Activated effector memory CD4-positive, alpha-beta T cell treated with anti-CD3 and anti-CD28 coated beads, Interleukin-2, amount 50 U/mL, for 16 hours (primary cell): ENCODE data around the gene LMBRD2.

Experiments
- DNase-seq: peaks from one replicate; pipeline ENCODE4 v3.0.0-alpha.2; 2020

The LMBRD2 gene

DNA sequence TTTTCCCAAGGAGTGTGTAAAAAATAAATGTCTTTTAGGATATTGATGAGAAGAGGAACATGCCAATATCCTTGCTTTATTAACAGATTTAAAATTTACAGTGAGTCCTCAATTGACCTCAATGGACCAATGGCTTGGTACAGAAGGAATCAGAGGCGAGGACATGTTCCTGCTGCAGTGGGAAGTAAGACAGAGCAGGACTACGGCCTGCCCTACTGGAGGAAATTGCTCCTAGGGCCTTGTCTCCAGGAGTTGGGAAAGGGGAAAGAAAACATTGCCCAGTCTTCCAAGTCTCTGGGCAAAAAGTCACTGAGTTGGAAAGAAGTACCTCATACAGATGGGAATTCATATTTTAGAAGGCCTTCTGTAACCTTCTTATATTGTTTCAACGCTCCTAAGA is 51.9 kb downstream of the LMBRD2 start:
- no peak for DNase-seq

DNA sequence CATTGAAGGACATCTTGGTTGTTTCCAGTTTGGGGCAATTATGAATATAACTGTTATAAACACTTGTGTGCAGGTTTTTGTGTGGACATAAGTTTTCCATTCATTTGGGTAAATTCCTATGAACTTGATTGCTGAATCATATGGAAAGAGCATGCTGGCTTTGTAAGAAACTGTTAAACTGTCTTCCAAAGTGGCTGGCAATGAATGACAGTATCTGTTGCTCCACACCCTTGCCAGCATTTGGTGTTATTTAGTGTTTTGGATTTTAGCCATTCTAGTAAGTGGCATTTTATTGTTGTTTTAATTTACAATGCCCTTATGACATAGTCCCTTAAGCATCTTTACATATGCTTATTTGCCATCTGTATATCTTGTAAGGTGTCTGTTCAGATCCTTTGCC is 55.2 kb downstream of the LMBRD2 start:
- DNase-seq: no peak

DNA sequence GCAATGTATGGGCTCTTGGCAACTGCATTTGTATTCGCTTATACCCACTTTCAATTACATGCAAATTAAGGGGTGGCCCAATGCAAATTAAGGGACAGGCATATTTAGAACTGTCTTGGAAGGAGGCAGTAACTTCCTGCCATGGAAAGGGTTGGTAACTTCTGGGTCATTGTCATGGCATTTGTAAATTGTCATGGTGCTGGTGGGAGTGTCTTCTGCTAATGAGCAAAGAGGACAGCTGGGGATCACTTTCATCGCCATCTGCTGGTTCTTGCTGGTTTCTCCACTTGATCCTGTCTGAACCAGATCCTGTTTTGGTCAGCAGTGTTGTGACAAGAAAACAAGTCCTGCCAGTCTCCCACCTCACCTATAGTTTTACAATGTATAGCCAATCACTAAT is 61.7 kb downstream of the LMBRD2 start:
- DNase-seq: no peak

DNA sequence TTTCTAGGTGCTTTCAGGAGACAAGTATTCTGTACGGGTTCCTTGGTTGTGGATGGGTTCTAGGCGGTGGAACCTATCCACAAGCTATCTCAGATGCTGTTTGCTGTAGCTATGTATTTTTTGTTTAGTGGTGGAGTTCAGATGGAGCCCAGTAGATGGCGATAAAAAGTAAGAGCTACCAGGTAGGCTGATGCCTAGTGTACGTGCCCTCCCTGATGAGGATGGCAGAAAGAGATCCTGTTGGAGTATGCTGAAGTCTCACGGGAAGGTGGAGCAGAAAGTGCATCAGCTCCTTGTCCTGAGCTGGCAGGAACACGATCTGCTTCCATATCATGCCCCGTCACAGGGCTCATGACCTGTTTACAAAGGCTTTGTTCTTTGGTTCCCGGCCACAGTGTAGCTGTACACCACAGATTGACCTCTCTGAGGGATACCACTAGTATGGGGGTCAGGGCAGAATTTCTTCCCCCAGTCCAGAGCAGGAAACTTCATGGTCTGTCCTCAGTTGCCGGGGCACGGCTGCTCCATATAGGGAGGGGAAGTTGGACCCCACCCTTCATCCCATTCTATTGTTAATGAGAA is 72.4 kb downstream of the LMBRD2 start:
- DNase-seq: no peak

DNA sequence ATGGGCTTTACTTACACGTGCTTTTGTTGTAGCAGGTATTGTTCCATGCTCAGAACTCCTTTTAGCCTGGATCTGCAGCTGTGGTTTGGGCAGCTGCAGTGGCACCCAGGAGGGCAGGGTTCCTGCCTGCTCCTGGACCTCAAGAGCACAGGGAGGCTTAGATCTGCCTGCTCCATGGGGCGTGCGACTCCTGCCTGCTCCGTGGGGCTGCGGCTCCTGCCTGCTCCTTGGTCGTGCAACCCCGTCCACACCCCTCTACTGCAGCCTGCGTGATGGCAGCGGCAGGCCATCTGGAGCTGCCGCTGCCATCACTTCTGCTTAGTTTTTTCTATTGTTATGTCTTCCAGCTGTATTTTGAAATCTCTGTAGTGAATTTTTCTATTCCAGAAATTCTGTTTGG is 73.3 kb downstream of the LMBRD2 start:
- no peak for DNase-seq

DNA sequence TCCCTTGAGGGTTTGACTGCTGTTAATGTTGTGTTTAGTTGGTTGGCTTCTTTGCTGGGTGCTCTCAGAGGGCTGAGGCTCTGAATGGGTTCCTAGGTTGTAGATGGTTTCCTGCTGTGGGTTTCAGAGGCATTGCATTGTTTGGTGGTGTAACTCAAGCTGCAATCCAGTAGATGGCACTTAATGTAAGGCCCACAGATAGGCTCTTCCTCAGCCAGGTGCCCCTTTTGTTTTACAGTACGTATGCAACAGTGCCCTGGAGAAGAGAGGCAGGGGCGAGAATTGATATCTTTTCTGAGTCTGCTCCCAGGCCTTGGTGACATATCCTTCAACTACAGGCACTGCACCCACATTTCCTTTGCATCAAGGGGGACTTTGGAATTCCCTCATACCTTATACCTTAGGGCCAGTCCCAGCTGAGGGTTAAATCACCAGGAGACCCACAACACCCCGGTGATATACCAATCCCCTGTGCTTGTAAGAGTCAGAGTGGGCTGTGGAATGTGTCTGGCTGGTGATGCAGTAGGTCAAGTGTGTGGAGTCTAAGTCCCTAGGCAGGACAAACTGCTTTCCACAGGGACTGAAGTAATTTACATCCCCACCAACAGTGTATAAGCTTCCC is 78.0 kb downstream of the LMBRD2 start:
- no peak for DNase-seq

DNA sequence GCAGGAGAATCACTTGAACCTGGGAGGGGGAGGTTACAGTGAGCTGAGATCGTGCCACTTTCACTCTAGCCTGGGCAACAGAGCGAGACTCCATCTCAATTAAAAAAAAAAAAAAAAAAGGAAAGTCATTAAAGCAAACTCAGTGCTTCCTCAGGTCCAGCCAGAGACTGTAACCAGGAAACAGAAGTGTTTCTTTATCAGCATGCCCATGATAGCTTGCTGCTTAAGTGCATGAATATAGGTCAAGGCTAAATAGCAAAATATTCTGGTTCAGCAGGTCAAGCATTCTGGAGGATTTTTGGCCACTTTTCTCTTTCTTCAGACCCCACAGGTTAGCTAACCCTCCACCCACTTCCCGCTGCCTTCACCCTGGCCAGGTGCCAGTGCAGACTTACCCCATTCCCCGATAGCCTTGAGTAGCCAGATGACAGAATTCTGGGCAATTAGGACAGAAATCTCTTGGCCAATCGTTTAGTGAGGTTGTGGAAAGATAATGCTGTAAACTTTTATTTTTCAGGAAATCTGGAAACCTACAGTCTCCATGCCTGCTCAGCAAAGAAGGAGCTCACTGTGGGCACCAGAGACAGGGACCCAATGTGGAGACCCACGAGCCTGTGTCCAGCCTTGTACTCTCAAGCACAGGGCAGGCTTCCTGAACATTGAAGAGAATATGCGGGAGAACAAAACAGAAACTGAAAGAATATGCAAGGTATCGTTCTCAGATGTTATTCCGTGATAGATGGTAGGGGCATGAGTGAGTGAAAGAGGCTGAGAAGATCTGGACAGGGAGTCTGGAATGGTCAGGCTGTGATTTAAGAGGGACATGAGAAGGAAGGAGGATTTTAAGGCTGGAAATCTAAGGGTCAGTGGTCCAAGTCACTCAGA is 80.8 kb downstream of the LMBRD2 start:
- no peak for DNase-seq

DNA sequence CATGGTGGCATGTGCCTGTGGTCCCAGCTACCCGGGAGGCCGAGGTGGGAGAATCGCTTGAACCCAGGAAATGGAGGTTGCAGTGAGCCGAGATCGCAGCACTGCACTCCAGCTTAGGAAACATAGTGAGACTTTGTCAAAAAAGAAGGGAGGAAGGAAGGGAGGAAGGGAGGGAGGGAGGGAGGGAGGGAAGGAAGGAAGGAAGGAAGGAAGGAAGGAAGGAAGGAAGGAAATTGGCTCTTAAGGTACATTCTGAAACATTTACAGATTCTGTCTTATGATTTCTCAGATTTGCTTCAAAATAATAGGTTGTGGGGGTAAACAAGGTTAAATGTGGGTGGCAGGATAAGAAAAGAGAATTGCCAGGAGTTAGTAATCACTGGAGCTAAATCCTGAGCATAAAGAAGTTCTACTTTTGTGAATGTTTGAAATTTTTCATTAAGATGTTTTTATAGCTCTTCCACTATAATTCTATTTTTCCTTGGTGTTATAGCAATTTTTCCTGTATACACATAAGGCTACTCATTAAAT is 82.9 kb downstream of the LMBRD2 start:
- no peak for DNase-seq

DNA sequence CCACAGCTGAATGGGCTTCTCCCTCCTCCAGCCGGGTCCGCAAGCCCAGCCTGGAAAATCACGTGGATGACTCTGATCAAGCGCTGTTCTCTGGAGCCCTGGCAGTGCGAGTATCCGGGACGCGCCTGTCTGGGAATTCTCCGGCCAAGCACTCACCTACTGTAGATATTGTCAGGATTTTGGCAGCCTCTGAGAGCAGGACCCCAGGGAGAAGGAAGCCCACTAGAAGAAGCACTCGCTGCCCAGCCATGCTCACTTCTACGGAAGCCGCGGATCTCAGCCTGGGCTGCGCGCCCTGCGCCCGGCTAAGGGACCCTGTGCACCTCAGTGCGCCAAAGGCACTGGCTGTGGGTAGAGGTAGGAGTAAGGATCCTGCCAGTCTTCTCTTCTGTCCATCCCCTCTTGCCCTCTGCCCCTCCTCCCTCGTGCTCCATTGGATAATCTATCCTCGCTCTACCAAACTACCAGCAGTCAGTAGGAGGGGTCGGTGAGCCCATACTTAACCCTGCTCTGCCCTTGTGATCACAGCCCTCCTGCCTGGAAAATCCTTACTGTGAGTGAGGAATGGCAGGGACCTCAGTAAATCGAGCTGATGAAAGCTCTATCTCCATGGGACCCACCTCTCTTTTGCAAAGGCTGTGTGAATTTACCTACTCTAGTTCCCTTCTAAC is 85.0 kb downstream of the LMBRD2 start, which contains the start of gene UGT3A2:
UGT3A2 (minus strand) TSS at position 343 of the 671 bp plus-strand sequence; CDS start at position 250, 93 bp downstream.
- no peak for DNase-seq

DNA sequence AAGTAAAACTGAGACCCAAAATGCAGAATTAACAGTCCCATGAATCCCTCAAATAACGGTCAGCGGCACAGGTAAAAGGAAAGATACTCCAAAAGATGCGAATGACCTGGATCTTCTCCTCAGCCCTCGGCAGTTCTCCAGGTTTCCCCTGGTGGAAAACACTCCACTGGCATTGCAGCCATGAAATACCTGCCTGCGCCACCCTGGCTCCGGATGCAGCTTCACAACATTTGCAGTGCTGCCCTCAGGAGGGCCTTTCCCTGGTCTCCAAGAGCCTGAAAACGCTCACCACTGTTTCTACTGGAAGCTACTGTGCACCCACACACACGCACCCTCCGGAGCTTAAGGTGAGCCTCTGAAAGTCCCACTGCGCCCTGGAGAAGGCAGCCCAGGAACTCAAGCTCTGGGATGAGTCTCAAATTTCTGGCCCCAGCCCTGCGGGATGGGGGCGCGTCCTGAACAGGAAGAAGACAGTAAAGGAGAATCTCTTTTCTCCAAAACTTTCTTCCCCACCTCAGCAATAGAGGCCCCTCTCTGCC is 85.6 kb downstream of the LMBRD2 start:
- no peak for DNase-seq

DNA sequence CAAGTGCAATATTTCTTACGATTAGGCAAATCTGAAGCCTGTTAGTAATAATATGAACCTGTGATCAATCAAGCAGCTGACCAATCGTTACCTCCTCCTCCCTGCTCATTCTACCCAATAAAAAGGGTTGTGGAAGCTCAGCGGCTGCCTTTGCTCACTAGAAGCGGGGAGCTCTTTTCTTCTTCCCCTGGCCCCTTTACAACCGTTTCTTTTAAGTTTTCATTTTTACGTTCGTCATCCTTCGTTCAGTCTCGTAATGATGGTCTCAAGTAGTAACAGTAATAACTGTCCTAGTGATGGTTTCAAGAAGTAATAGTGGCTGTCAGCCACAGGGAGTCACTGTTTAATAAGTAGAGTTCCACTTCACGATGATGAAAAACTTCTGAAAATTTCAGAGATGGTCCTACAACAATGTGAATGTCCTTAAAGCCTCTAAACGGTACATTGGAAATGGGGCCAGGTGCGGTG is 91.2 kb downstream of the LMBRD2 start:
- DNase-seq: no peak

DNA sequence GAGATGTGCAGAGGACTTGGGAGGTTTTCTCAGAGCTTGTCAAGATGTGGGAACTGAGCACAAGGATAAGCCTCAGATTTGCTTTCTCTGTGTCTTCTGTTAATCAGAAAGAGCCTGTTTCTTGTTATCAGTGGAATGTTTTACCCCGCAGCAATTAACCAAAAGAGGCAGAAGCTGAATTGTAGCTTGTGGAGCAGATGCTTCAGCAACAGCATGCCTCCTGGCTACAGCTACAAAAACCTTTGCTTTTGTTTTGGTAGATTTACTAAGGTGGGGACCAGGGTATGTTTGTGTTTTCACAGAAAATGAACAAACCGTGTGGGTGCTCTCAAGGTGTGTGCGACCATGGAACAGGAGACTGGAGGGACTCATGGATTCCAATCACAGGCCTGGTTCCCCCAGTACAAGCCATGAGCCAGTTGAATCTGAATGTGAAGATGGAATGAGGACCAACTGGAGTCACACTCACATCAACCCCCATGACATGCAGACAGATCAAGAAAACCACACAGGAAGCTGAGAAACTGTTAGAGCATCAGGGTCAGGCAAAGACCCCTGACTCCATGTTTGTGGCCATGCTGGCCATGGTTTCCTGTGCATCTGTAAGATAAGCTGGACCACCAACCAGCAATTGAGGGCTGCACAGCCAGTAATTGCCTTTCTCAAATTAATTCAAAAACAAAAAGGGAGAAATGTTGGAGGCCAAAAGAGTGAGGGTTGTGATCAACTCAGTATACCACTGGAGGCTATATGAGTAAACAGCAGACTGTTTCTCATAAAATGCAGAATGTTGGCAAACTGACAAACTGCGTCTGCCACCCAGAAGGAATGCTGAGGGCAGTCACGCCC is 91.9 kb downstream of the LMBRD2 start:
- DNase-seq: no peak

DNA sequence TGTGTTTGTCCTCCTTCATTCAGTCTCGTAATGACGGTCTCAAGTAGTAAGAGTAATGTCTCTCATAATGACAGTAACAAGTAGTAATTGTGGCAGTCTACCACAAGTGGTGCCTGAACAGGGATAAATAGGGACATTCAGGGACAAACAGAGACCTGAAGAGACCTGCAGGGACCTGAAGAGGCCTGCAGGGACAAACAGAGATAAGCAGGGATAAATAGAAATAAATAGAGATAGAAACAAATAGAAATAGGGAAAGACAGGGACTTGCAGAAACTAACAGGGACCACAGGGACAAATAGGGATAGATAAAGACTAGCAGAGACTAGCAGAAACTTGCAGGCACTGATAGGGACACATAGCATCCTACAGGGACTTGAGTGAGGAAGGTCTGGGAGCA is 92.9 kb downstream of the LMBRD2 start:
- no peak for DNase-seq

DNA sequence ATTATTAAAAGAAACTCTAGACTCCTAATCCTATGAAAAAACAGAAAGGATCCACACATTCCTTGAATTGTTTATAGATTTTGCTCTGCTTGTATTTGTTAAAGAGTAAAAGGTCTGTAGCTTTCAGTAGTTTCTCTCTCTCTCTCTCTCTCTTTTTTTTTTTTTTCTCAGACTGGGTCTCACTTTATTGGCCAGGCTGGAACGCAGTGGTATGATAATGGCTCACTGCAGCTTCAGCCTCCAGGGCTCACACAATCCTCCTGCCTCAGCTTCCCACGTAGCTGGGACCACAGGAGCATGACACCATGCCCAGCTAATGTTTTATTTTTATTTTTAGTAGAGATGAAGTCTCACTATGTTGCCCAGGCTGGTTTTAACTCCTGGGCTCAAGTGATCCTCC is 94.3 kb downstream of the LMBRD2 start:
- DNase-seq: no peak

DNA sequence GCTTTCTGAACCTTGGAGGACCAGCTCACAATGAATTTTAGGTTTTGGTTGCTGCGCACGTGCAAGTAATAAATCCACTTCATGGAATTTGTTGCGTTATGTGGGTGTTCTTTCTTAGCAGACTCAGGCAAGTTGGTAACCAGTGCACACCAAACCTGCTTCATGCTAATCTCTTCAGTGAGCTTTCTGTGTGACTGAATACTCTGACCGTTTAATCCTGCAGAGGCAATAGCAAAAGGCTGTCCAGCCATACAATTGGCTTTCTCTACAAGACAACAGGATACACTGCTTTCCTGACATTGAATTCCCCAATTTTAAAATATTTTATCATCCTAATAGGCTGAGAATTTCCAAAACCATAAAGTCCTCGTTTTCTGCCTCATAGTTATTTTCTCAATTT is 95.3 kb downstream of the LMBRD2 start:
- no peak for DNase-seq

DNA sequence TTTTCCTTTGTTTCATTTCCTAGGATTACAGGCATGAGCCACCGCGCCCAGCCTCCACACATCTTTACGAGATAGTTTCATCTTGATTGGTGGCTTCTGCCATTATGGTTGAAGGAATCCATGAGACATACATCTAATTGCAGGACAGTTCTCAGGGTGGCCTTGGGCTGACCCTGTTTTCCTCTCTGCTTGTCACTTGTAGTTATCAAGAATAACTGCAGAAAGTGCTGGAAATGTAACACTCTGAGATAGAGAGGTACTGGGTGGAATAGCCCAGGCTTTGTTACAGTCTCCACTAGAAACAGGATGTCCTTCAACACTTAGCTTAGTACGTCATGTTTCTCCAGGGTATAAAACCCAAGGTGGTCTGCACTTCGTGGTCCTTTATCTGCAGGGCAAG is 95.7 kb downstream of the LMBRD2 start:
- DNase-seq: no peak

DNA sequence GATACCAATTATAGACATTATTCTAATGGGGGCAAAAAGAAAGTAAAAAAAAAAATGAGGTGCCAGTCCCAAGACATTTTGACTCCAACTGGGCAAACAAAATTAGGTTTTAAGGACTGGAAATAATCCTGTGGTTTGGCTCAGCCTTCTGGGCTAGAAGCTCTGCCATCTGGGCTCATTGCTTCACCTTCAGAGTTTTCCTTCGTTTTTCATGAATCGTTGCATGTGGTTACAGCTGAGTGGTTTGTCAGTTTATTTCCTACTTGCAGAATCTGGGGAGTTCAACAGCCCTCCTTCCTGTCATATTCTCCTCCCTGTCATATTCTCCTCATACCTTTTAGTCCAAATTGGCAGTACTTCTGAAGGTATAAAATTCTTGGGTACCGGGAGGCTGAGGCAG is 97.0 kb downstream of the LMBRD2 start:
- DNase-seq: no peak

DNA sequence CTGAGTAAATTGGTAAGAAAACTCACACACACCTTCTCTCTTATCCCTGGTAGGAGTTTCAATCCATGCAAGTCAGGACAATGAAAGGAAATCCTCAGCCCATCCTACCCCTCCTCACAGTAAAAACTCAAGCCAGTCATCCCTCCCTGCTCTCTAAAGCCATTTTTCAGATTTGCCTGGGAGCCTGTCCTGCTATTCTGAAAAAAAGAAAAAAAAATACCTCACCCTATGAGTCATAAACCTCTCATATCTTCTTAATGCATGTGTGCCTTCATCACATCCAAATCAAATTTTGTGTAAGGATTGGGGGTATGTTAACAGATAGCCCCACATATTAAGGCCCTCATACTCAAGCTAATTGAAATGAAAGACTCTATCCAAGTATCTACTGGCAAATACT is 99.1 kb downstream of the LMBRD2 start:
- DNase-seq: no peak

DNA sequence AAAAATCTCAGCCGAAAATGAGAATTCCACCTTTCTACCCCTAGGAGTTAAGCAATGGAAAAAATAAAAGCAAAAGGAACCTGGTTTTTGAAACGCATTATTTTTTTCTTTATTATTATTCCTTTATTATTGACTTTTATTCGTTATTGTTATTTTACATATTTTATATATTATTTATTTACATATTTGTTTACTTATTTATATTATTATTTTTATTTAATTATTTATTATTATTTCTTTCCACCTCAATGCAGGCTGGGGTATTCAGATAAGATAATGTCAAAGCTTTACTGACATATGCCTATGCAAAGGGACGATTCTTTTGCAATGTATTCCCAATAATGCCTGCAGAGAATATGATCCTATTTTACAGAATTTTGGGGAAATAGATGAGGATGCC is 101.7 kb downstream of the LMBRD2 start:
- DNase-seq: no peak
